Skin epidermis (tissue), 12 donors: Measurements from ENCODE around the gene PYGO1.

Experiments
- H3K27ac ChIP-seq, 21 experiments: fragments of 200-600 bp; sonication (generic) in 11 of 21; one replicate each; pipeline ENCODE4 v1.5.0; 2020; ENCODE audit warnings: mild to moderate bottlenecking in 3 of 21, inconsistent platforms in 2 of 21, moderate library complexity in 2 of 21
- H3K4me3 ChIP-seq, 7 experiments: fragments of 200-600 bp; sonication (generic) in 2 of 7; one replicate each; pipeline ENCODE4 v1.5.0; 2020; ENCODE audit warnings: inconsistent platforms in 2 of 7, mild to moderate bottlenecking in 2 of 7, moderate library complexity in 1 of 7

PYGO1 gene

DNA sequence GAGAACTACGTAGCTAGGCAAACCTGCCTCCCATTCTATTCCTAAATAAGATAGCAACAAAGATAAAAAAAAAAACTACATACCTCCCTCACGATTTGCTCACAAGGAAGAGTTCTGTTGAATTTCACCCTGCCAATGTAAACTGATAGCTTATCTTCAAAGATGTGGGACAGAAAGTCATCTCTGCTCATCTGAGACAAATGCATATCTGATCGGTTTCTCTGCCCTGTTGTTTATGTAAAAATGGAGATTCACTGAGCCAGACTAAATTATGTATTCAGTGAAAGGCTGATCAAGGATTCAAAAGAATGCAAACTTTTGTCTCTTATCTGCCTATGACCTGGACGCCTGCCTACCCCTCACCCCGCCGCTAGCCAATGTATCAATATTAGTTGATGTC, 11.2 kb downstream of the PYGO1 start:
- no peak overlapping the region for H3K4me3 ChIP-seq
- no peak overlapping the region for H3K27ac ChIP-seq

DNA sequence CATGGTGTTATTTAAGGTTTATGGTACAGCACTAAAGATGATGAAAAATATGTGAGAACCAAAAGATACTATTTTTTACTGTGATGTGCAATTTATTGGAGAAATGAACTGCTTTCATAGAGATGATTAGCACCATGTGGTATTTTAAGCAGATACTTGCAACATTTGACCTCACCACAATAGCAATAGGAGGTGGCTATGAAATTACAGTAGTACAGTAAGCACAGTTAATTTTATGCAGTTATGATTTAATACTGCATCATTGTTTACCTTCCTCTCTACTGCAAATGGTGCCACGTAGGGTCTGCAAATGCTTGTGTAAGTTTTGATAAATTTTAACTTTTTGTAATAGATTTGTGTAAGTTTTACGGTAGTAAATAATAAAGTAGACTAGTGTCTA, 14.0 kb downstream of the PYGO1 start:
- H3K27ac ChIP-seq = no peak overlapping the region
- no peak overlapping the region for H3K4me3 ChIP-seq

DNA sequence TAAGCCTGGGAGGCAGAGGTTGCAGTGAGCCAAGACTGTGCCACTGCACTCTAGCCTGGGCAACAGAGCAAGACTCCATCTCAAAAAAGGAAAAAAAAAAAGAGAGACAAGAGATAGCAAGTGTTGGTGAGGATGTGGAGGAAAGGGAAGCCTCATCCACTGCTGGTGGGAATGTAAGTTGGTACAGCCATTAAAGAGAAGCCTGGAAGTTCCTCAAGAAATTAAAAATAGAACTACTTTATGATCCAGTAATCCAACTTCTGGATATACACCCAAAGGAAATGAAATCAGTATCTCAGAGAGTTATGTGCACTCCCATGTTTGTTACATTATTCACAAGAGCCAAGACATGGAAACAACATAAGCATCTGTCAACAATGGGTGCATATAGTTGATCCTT, 14.9 kb downstream of the PYGO1 start:
- H3K4me3 ChIP-seq = no peak overlapping the region
- H3K27ac ChIP-seq = no peak overlapping the region

DNA sequence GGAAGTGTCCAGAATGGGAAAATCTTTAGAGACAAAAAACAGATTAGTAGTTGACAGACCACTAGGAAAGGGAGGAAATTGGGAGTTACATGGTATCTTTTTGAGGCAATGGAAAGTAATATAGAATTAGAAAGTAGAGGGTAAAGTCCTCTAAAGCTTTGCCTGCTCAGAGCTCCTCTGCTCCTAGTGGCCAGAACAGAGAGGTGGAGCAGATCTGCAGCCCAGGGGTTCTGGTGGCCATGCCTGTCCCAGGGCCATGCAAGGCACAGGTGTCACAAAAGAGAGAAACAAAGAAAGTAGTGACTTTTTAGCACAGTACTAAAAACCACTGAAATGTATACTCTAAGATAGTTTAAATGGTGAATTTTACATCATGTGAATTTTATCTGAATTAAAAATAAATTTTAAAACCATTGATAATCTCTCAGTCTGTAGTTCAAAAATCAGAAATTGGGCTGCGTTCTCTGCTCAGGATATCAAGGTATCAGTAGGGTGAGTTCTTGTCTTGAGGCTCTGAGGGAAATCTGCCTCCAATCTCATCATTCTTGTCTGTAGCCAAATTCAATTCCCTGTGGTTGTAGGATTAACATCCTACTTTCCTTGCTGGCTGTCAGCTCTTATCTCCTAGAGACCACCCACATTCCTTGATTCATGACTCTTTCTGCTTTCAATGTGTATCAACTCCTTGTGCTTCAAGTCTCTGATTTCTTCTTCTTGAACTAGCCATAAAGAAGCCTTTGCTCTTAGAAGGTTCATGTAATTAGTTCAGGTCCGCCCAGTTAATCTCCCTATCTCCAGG, 23.6 kb downstream of the PYGO1 start:
- no peak overlapping the region for H3K4me3 ChIP-seq
- H3K27ac ChIP-seq = no peak overlapping the region

DNA sequence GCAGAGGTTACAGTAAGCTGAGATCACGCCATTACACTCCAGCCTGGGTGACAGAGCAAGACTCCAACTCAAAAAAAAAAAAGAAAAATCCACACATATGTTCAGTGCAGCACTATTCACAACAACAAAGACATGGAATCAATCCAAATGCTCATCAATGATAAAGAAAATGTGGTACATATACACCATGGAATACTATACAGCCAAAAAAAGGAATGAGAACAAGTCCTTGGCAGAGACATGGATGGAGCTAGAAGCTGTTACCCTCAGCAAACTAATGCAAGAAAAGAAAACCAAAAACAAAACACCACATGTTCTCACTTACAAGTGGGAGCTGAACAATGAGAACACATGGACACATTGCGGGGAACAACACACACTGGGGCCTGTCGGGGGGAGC, 25.5 kb downstream of the PYGO1 start:
- H3K27ac ChIP-seq = no peak overlapping the region
- H3K4me3 ChIP-seq = no peak overlapping the region

DNA sequence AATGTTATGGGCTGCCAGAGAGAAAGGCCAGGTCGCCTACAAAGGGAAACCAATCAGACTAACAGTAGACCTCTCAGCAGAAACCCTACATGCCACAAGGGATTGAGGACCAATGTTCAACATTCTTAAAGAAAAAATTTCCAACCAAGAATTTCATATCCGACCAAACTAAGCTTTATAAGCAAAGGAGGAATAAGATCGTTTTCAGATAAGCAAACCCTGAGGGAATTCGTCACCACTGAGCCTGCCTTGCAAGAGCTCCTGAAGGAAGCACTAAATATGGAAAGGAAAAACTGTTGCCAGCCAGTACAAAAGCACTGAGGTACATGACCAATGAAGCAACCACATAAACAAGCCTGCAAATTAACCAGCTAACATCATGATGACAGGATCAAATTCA, 33.1 kb downstream of the PYGO1 start:
- no peak overlapping the region for H3K27ac ChIP-seq
- no peak overlapping the region for H3K4me3 ChIP-seq

DNA sequence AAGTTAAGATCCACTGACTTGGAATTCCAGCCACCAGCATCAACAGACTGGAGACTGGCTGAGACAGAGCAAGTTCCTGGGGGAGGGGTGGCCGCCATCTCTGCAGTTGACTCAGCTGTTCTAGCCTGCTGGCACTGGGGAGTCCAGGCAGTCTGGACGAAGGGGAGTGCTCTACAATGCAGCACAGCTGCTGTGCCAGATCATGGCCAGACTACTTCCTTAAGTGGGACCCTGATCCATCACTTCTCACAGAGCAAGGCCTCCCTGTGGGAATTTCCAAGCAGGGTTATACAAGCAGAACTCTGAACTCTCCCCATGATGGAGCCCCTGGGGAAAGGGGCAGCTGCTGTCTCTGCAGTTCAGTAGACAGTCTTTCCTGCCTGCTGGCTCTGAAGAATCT, 35.2 kb downstream of the PYGO1 start:
- H3K4me3 ChIP-seq = no peak overlapping the region
- no peak overlapping the region for H3K27ac ChIP-seq

DNA sequence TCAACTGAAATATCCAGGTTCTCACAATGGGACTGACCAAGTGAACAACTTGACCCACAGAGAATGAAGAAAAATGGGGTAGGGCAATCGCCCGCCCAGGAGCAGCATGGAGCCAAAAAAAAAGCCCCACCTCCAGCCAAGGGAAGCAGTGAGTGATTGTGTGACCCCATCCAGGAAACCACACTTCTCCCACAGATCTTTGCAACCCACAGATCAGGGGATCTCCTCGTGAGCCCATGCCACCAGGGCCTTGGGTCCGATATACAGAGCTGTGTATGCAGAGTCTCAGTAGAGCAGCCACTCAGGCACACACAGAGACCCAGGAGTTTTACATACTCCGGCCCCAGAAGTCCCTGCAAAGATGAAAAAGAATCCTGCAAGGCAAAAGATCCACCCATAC, 35.7 kb downstream of the PYGO1 start:
- Histone ChIP-seq H3K4me3 (no peak overlapping the region), H3K27ac (no peak overlapping the region)

DNA sequence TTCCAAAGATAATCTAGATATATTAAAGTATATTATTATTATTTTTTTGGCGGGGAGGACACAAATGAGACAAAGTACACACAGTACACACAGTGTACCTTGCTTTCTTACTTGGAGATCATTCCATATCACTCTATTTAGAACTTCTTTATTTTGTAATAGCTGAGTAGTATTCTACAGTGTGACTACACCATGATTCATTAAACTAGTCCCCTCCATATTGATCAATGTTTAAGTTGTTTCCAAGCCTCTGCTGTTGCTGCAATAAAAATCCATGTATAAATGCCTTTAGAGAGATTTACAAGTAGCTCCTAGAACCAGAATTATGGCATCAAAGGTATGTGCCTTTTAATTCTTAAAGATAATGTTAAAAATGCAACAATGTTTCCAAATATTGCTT, 38.8 kb downstream of the PYGO1 start:
- no peak overlapping the region for H3K4me3 ChIP-seq
- no peak overlapping the region for H3K27ac ChIP-seq

DNA sequence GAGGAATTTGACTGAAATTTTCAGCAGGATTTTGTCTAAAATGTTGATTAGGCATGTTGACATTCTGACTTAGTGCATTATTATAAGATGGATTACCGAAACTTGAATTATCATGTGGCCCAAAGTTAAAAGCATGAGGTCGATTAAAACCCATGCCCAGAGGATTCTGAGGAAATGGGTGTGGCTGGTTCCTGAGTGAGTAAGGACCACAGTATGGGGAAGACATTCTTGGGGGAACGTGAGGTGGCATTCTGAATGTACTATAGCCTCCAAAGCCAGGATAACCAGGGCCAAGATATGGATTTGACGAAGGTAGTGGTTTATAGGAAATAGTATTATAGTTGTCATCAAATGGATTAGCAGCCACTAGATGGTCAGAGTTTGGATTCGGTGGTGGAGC, 41.4 kb downstream of the PYGO1 start:
- no peak overlapping the region for H3K4me3 ChIP-seq

DNA sequence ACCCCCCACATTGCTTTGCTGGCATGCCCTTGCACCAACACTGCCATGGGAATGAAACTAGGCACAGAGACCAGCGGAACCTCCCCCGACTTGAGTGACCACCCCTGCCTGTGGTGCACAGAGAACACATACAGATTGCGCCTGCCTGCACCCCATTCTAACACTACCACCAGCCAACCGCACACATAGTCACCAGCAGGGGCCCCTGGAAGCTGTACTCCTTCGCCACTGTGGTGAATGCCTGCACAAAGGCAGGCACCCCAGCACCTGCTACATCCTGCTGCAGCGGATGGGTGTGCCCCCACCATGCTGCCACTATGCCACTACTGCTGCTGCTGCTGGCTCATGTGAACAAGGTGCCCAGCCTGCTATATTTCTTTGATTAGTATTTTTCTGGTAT, 52.7 kb downstream of the PYGO1 start:
- H3K27ac ChIP-seq = no peak overlapping the region
- H3K4me3 ChIP-seq = no peak overlapping the region

More for the DNA sequence above, 41.4 kb downstream of the PYGO1 start:
- H3K27ac ChIP-seq = no peak overlapping the region

DNA sequence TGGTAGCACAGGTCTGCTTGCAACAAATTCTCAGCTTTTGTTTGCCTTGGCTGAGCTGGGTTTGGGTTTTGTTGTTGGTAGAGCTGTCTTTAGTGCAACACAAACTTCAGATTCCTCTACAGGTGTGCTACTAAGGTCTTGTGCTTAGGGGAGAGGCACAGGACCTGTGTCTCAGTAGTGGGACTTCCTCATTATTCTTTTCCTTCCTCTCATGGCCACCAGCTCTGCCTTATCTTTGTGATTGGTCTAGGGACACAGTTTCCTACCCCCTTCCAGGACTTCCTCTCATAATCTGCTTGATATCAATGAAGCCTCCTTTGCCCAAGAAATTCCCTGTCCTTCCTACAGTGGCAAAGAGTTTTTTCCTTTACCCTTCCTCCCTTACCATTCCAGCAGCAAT, 55.2 kb downstream of the PYGO1 start:
- no peak overlapping the region for H3K27ac ChIP-seq
- H3K4me3 ChIP-seq = no peak overlapping the region

DNA sequence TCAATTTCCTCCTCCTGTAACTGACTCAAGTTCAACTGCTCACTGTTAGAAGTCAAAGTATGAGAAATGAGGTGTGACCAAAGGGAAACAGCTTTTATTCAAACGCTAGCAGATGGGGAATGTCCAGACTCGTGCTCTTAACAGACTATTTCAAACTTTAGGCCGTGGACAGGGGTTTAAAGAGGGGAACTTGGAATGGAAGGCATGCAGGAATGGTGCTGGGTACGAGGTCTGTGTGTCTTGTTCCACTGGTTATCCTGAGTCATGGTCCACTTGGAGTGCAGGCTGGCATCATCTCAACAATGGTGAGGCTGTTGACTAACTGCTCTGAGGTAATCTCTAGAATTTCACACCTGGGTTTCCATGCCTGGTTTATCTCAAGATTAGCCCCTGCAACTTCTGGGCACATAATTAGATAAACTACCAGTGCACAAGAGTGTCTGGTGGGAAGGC, 57.3 kb downstream of the PYGO1 start:
- H3K27ac ChIP-seq = no peak overlapping the region
- H3K4me3 ChIP-seq = no peak overlapping the region

DNA sequence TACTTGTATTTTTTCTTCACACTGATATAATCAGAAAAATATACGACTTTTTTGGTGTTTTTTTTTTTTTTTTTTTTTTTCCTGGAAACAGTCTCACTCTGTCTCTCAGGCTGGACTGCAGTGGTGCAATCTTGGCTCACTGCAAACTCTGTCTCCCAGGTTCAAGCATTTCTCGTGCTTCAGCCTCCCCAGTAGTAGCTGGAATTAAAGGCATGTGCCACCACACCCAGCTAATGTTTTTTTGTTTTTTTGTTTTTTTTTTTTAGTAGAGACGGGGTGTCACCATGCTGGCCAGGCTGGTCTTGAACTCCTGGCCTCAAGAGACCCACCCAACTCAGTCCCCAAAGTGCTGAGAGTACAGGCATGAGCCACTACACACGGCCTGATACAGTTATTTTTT, 59.3 kb downstream of the PYGO1 start:
- Histone ChIP-seq H3K27ac (no peak overlapping the region), H3K4me3 (no peak overlapping the region)

DNA sequence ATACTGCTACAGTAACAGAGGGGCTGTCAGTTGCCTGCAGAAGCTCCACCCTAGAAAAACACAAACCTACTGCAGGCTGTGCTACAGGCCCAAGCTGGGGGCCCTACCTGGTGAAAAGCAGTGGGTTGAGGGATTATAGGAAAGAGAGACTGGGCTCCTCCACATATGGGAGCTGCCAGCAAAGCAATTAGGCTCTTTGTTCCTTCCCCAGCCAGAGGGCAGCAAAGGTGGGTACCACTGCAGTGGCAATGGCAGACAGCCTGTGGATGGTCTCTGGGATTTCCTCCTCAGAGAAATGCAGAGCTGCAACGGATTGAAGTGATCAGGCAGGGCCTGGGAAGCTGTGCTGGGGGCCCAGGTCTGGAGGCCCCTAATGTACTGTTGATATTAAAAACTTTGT, 61.0 kb downstream of the PYGO1 start:
- H3K27ac ChIP-seq = no peak overlapping the region
- no peak overlapping the region for H3K4me3 ChIP-seq

DNA sequence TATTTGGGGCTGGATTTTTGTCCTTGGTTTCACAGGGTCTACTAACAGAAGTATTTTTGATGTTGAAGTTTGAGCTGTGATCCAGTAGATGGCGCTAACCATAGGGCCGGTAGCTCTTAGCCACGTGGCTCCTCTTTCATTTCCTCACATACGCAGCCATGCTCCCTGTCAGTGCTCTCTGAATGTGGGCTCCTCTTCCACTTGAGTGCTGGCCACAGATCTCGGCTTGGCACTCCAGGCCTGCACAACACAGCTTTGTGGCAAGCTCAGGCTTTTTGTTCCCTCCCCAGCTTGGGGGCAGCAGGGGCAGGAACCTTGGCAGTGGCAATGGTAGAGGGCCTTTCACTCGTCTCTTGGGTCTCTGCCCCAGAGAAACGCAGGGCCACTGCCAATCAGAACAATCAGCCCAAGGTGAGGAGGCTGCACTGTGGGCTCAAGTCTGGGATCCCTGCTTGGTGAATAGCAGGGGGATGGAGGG, 61.5 kb downstream of the PYGO1 start:
- H3K4me3 ChIP-seq = no peak overlapping the region

DNA sequence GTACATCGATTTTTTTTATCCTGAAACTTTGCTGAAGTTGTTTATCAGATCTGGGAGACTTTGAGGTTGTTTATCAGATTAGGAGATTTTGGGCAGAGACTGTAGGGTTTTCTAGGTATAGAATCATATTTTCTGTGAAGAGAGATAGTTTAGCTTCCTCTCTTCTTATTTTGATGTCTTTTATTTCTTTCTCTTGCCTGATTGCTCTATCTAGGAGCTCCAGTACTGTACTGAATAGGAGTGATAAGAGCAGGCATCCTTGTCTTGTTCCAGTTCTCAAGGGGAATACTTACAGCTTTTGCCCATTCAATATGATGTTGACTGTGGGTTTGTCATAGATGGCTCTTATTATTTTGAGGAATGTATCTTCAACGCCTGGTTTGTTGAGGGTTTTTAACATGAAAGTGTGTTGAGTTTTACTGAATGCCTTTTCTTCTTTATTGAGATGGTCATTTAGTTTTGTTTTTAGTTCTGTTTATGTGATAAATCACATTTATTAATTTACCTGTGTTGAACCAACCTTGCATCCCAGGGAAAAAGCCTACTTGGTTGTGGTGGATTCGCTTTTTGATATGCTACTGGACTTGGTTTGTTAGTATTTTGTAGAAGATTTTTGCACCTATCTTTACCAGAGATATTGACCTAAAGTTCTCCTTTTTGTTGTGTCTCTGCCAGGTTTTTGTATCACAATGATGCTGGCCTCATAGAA, 65.2 kb downstream of the PYGO1 start:
- Histone ChIP-seq H3K4me3 (no peak overlapping the region), H3K27ac (no peak overlapping the region)

More for the DNA sequence above, 61.5 kb downstream of the PYGO1 start:
- no peak overlapping the region for H3K27ac ChIP-seq

DNA sequence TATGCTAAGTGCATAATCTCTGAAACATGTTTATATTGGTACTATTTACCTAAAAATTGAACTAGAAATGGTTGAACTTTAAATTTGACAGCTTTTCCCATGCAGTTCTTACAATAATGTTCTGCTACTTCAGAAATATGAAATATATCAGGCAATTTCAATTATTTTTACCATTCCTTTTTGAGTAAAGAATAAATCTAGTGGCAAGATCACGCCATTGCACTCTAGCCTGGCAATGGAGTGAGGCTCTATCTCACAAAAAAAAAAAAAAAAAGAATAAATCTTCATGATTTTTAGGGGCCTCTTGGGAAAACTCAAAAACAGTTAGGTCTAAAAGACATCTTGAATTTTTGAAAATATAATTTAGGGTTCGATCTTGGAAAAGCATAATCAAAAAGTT, 69.5 kb downstream of the PYGO1 start:
- H3K4me3 ChIP-seq = no peak overlapping the region
- no peak overlapping the region for H3K27ac ChIP-seq

DNA sequence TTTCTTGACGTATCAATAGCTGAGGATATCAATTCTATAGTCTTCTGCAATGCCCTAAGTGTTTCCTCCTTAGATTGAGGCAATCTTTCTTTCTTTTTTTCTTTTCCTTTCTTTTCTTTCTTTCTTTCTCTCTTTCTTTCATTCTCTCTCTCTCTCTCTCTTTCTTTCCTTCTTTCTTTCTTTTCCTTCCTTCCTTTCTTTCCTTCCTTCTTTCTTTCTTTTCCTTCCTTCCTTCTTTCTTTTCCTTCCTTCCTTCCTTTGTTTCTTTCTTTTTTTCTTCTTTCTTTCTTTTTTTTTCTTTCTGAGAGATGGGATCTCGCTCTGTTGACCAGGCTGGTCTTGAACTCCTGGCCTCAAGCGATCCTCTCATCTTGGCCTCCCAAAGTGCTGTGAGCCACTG, 70.1 kb downstream of the PYGO1 start:
- H3K27ac ChIP-seq = no peak overlapping the region
- no peak overlapping the region for H3K4me3 ChIP-seq

DNA sequence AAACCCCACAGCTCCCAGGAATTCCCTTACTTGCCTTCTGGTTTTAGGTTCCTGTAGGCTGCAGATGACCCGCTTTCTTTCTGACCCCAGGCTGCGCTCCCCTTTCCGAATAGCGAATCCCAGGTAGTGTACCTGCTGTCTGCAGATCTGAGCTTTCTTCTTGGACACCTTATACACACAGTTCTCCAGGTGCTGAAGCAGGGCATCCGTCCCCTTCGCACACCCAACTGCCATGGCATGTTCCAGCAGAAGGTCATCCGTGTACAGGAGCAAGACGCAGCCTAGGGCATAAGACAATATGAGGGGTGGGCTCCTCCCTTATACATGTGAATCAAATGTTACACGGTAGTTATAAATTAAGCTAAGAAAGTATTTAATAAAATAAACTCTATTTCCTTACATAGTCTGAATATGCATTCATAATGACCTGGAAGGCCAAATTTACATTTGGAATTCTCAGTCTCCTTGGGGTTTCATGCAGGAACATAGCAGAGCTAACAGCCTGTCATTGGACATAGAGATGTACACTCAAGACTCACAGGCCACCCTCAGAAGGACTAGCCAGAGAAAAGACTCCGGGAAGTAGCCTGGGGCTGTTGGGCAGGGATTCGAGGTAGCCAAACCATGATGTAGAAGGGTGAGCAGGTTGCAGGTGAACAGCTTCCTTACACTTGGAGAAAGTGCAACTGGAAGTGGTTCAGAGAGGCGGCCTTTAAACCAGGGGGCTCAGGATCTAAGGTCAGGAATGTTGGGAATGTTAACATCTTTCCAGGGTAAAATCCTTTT, 72.0 kb downstream of the PYGO1 start:
- H3K4me3 ChIP-seq = no peak overlapping the region

DNA sequence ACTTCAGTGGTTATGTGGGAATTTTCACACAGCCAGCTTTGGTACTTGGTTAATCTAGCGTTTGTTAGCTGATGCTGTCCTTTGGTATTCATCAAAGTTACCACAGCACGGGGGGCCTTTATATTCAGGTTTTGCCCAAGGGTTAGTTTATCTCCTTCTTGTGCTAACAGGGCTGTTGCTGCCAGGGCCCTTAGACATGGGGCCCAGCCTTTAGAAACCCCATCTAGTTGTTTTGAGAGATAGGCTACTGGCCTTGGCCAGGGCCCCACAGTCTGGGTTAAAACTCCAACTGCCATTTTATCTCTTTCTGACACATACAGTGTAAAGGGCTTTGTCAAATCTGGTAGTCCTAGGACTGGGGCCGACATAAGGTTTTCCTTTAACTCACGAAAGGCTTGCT, 72.7 kb downstream of the PYGO1 start:
- H3K4me3 ChIP-seq = no peak overlapping the region
- no peak overlapping the region for H3K27ac ChIP-seq

More for the DNA sequence above, 72.0 kb downstream of the PYGO1 start:
- no peak overlapping the region for H3K27ac ChIP-seq
